OCI-LY3 (cell line): ENCODE measurements around the gene EFCAB13.
A peak's percentile ranks its signal among the peaks of the same experiment; 100 is the strongest.

Source experiments
- H2AFZ ChIP-seq: fragments of 200-600, 300-600 bp; shearing (Covaris generic); 2 replicates; pipeline ENCODE4 v1.6.0; 2014; ENCODE audit warnings: antibody characterized with exemption, low read depth, low read length
- H3K27ac ChIP-seq: fragments of 200-600, 300-600 bp; sonication (generic); 2 replicates; pipeline ENCODE4 v1.5.1; 2014; ENCODE audit warnings: mild to moderate bottlenecking, low read length, moderate library complexity, mixed read lengths
- H3K27me3 ChIP-seq: fragments of 200-600, 300-600 bp; sonication (generic); 2 replicates; pipeline ENCODE4 v1.6.1; 2014; ENCODE audit warnings: low read depth, low read length, mixed read lengths
- H3K36me3 ChIP-seq: fragments of 200-600, 300-600 bp; sonication (generic); replicated peaks from 2 replicates; pipeline ENCODE3; 2014; ENCODE audit warnings: low read depth, low read length, mixed read lengths
- H3K4me1 ChIP-seq: fragments of 300-600, 200-600 bp; sonication (generic); 2 replicates; pipeline ENCODE4 v1.6.1; 2014; ENCODE audit warnings: low read length, mixed read lengths
- H3K4me2 ChIP-seq: fragments of 200-600, 300-600 bp; sonication (generic); 2 replicates; pipeline ENCODE4 v1.6.1; 2014; ENCODE audit warnings: low read length, mixed read lengths
- H3K4me3 ChIP-seq: fragments of 300-600, 200-600 bp; sonication (generic); 2 replicates; pipeline ENCODE4 v1.5.1; 2014; ENCODE audit warnings: antibody characterized with exemption, mild to moderate bottlenecking, low read length, moderate library complexity
- H3K79me2 ChIP-seq: fragments of 300-600, 200-600 bp; shearing (Covaris generic); 2 replicates; pipeline ENCODE4 v1.6.1; 2014; ENCODE audit warnings: mild to moderate bottlenecking, low read length, mixed read lengths
- H3K9ac ChIP-seq: fragments of 300-600, 200-600 bp; shearing (Covaris generic); 2 replicates; pipeline ENCODE4 v1.6.0; 2014; ENCODE audit warnings: mild to moderate bottlenecking, low read length, moderate library complexity
- H3K9me3 ChIP-seq: fragments of 200-600, 300-600 bp; shearing (Covaris generic); 2 replicates; pipeline ENCODE4 v1.6.1; 2014; ENCODE audit warnings: low read length, mixed read lengths; ENCODE audit not compliant: insufficient read depth
- H4K20me1 ChIP-seq: fragments of 200-600, 300-600 bp; sonication (generic); 2 replicates; pipeline ENCODE4 v1.6.1; 2016; ENCODE audit warnings: low read length, mixed read lengths; ENCODE audit not compliant: insufficient read depth
- EZH2phosphoT487 ChIP-seq: fragments of 200-600 bp; shearing (Covaris generic); IDR thresholded peaks from 2 replicates; pipeline ENCODE4 v1.6.1; 2018; ENCODE audit warnings: antibody characterized with exemption, mixed run types, low read depth
- TF ChIP-seq, protein P1 (sequence below): fragments of 200-600, 300-600 bp; sonication (generic); IDR thresholded peaks from 2 replicates; pipeline ENCODE4 v1.5.1; 2014; ENCODE audit warnings: antibody characterized with exemption, low read length, low read depth

Gene EFCAB13

DNA sequence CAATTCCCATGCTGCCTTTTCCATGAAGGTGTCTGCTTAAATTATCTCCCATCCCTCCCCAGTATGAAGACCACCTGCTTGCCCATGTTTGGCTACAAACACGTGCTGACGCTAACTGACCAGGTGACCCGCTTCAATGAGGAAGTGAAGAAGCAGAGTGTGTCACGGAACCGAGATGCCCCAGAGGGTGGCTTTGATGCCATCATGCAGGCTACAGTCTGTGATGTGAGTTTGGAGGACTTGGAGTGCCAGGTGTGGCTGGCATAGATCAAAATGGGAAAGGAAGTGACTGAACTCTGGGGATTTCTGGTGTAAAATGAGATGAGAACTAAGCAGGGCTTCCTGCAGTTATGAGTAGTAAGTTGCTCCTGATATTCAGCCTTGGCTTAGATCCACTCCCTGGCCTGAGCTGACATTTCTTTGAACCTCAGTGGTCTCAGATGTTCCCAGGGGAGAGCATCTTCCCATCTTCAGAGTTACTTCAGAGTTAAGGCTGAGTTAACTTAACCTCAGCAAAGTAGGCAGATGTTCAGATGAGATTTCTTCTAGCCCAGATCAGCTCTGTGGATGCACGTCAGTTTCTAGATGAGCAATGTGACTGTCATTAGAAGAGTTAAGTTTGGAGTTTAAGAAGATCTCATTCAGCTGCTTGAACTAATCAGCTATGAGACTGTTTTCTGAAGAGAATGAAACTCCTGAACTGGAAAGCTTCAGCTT lies 37.4 kb upstream of the EFCAB13 start:
- H3K9ac ChIP-seq, result peak overlapping the region; percentile 83
- H3K4me1 ChIP-seq, result peaks cover 37% of the 10 kb centered on the region
- H3K9me3 ChIP-seq, result no peaks in the 10 kb centered on the region
- peak overlapping the region; percentile 72 for H3K4me3 ChIP-seq
- TF ChIP-seq EZH2phosphoT487, result no peak
- TF ChIP-seq, protein P1, sequence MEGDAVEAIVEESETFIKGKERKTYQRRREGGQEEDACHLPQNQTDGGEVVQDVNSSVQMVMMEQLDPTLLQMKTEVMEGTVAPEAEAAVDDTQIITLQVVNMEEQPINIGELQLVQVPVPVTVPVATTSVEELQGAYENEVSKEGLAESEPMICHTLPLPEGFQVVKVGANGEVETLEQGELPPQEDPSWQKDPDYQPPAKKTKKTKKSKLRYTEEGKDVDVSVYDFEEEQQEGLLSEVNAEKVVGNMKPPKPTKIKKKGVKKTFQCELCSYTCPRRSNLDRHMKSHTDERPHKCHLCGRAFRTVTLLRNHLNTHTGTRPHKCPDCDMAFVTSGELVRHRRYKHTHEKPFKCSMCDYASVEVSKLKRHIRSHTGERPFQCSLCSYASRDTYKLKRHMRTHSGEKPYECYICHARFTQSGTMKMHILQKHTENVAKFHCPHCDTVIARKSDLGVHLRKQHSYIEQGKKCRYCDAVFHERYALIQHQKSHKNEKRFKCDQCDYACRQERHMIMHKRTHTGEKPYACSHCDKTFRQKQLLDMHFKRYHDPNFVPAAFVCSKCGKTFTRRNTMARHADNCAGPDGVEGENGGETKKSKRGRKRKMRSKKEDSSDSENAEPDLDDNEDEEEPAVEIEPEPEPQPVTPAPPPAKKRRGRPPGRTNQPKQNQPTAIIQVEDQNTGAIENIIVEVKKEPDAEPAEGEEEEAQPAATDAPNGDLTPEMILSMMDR, result no peak
- H3K36me3 ChIP-seq, result no peaks in the 10 kb centered on the region
- H3K79me2 ChIP-seq, result no peaks in the 10 kb centered on the region
- peak overlapping the region; percentile 98 for H3K4me2 ChIP-seq
- H2AFZ ChIP-seq, result peak overlapping the region; percentile 52
- H3K27me3 ChIP-seq, result no peaks in the 10 kb centered on the region
- peak overlapping the region; percentile 98 for H3K27ac ChIP-seq
- no peaks in the 10 kb centered on the region for H4K20me1 ChIP-seq

- Histone ChIP-seq H3K4me2 (peak overlapping the region; percentile 98), H3K27me3 (no peaks in the 10 kb centered on the region), H3K4me3 (peak overlapping the region; percentile 72), H4K20me1 (no peaks in the 10 kb centered on the region), H3K79me2 (no peaks in the 10 kb centered on the region), H2AFZ (peak overlapping the region; percentile 66; the same call in 1 of the 2 replicates), H3K36me3 (no peaks in the 10 kb centered on the region), H3K9ac (peak overlapping the region; percentile 83), H3K27ac (peak overlapping the region; percentile 98), H3K4me1 (peaks cover 37% of the 10 kb centered on the region), H3K9me3 (no peaks in the 10 kb centered on the region)
- TF ChIP-seq EZH2phosphoT487, result no peak
- TF ChIP-seq, protein P1, result peak; percentile 65
These were observed 36.7 kb upstream of the EFCAB13 start for GRCh38 chr17:47287068-47287467.

DNA sequence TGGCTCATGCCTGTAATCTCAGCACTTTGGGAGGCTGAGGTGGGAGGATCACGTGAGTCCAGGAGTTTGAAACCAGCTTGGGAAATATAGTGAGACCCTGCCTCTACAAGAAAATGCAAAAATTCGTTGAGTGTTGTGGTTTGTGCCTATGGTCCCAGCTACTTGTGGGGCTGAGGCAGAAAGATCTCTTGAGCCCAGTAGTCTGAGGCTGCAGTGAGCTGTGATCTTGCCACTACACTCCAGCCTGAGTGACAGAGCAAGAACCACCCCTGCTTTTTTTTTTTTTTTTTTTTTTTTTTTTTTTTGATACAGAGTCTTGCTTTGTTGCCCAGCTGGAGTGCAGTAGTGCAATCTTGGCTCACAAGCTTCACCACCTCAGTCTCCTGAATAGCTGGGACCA lies 36.1 kb upstream of the EFCAB13 start:
- Histone ChIP-seq H3K27ac (peak overlapping the region; percentile 98), H3K9ac (peak overlapping the region; percentile 83), H3K4me1 (peaks cover 37% of the 10 kb centered on the region), H3K27me3 (no peaks in the 10 kb centered on the region), H4K20me1 (no peaks in the 10 kb centered on the region), H3K79me2 (no peaks in the 10 kb centered on the region), H3K4me3 (peak overlapping the region; percentile 72), H2AFZ (peak overlapping the region; percentile 66; the same call in 1 of the 2 replicates), H3K9me3 (no peaks in the 10 kb centered on the region), H3K4me2 (peak overlapping the region; percentile 98), H3K36me3 (no peaks in the 10 kb centered on the region)
- TF ChIP-seq EZH2phosphoT487, result no peak
- TF ChIP-seq, protein P1, result no peak

- Histone ChIP-seq H3K9me3 (no peaks in the 10 kb centered on the region), H3K79me2 (no peaks in the 10 kb centered on the region), H3K4me3 (no peak overlapping the region), H3K27me3 (no peaks in the 10 kb centered on the region), H3K36me3 (no peaks in the 10 kb centered on the region), H3K4me1 (peaks cover 37% of the 10 kb centered on the region), H4K20me1 (no peaks in the 10 kb centered on the region), H3K27ac (no peak overlapping the region), H3K4me2 (no peak overlapping the region), H2AFZ (no peak overlapping the region), H3K9ac (no peak overlapping the region)
- no peak for TF ChIP-seq EZH2phosphoT487
- TF ChIP-seq, protein P1, result no peak
These were observed 35.1 kb upstream of the EFCAB13 start for GRCh38 chr17:47288531-47289116.
